HG03342 (cell line): ENCODE data around the gene SLC43A2.
"Not testable (repeated sequence)": the region's sequence is repeated elsewhere in the genome, so short reads cannot be mapped to it uniquely, and the experiment has no call there.

ENCODE experiments used
- ATAC-seq: cut with Tn5 transposase; IDR thresholded peaks from one replicate; pipeline ENCODE4 v1.9.1; 2021; ENCODE audit warnings: mild to moderate bottlenecking, moderate library complexity; ENCODE audit not compliant: unreplicated experiment

SLC43A2 gene

GRCh38 chr17:1565877-1566276 lies 62.8 kb downstream of the SLC43A2 start:
- ATAC-seq = no peak

- ATAC-seq = no peak
Observed at GRCh38 chr17:1563786-1564613, 64.6 kb downstream of the SLC43A2 start.

GRCh38 chr17:1563471-1563785 lies 65.2 kb downstream of the SLC43A2 start:
- ATAC-seq = not testable (repeated sequence)

GRCh38 chr17:1562176-1562643 lies 66.4 kb downstream of the SLC43A2 start:
- peak; percentile 31 for ATAC-seq

GRCh38 chr17:1561420-1562175 lies 67.0 kb downstream of the SLC43A2 start:
- no peak for ATAC-seq

- no peak for ATAC-seq
Observed at GRCh38 chr17:1560858-1561355, 67.7 kb downstream of the SLC43A2 start.

- ATAC-seq = no peak
Observed at GRCh38 chr17:1560101-1560857, 68.4 kb downstream of the SLC43A2 start.

- no peak for ATAC-seq
Observed at GRCh38 chr17:1559047-1560043, 69.3 kb downstream of the SLC43A2 start.

- ATAC-seq = no peak
Observed at GRCh38 chr17:1558401-1558800, 70.2 kb downstream of the SLC43A2 start.

GRCh38 chr17:1557355-1558095 lies 71.1 kb downstream of the SLC43A2 start:
- no peak for ATAC-seq

- no peak for ATAC-seq
Observed at GRCh38 chr17:1555651-1556471, 72.8 kb downstream of the SLC43A2 start.

- no peak for ATAC-seq
Observed at GRCh38 chr17:1554751-1555540, 73.7 kb downstream of the SLC43A2 start.

GRCh38 chr17:1553354-1554266 lies 75.0 kb downstream of the SLC43A2 start:
- ATAC-seq = no peak

GRCh38 chr17:1552932-1553331 lies 75.7 kb downstream of the SLC43A2 start:
- ATAC-seq = no peak

- no peak for ATAC-seq
Observed at GRCh38 chr17:1551741-1552140, 76.9 kb downstream of the SLC43A2 start.

GRCh38 chr17:1548032-1548431 lies 80.6 kb downstream of the SLC43A2 start:
- no peak for ATAC-seq
